OCI-LY1 (cell line): ENCODE results near the gene HIP1R.

Experiments used
- EZH2 ChIP-seq: fragments of 200-600 bp; sonication (generic), shearing (Covaris generic); IDR thresholded peaks from 2 replicates; pipeline ENCODE4 v1.8.0; 2017; ENCODE audit warnings: borderline replicate concordance, mixed run types, mild to moderate bottlenecking, antibody characterized with exemption, low read length, moderate library complexity, mixed read lengths
- TF ChIP-seq, protein P1 (sequence below): fragments of 200-600 bp; sonication (generic), shearing (Covaris generic); IDR thresholded peaks from 2 replicates; pipeline ENCODE4 v1.5.1; 2017; ENCODE audit warnings: mild to moderate bottlenecking, antibody characterized with exemption, low read length, moderate library complexity, mixed read lengths

DNA sequence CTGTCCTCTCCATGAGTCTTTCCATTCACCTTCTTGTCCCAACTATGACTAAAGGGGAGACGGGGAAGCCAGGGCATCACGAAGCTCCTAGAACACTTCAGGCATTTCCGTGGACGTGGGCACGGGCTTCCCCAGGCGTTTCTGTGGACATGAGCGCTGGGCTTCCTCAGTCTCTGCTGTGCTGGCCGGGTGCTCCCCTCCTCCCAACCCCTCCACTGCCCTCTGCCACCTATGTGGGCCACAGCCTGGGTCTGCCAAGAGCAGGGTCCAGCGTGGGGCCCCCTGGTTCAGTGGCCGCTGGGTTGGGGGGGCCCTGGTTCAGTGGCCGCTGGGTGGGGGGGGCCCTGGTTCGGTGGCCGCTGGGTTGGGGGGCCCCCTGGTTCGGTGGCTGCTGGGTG lies 14.8 kb downstream of the HIP1R start:
- no peak for TF ChIP-seq EZH2
- TF ChIP-seq, protein P1, sequence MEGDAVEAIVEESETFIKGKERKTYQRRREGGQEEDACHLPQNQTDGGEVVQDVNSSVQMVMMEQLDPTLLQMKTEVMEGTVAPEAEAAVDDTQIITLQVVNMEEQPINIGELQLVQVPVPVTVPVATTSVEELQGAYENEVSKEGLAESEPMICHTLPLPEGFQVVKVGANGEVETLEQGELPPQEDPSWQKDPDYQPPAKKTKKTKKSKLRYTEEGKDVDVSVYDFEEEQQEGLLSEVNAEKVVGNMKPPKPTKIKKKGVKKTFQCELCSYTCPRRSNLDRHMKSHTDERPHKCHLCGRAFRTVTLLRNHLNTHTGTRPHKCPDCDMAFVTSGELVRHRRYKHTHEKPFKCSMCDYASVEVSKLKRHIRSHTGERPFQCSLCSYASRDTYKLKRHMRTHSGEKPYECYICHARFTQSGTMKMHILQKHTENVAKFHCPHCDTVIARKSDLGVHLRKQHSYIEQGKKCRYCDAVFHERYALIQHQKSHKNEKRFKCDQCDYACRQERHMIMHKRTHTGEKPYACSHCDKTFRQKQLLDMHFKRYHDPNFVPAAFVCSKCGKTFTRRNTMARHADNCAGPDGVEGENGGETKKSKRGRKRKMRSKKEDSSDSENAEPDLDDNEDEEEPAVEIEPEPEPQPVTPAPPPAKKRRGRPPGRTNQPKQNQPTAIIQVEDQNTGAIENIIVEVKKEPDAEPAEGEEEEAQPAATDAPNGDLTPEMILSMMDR, result no peak
